PC-9 (cell line): ENCODE results near the gene FOXL2NB. TPM values are rescaled to one million over a fixed set of nuclear protein-coding genes. Genes with fewer than 3 reads are reported as not detected.

Source experiments
- BruUV-seq: library from RNA; stranded (reverse); fragments of 400-500 nt; replicated peaks from 2 replicates; lab custom pipeline; 2021; lab: Mats Ljungman, UMichigan
- CTCF ChIA-PET: fragments of 300-600 bp; sonication (Branson Sonifier 250); formaldehyde crosslinking; loops from one replicate; lab custom pipeline; 2022; ENCODE audit warnings: antibody characterized with exemption; lab: Charles Lee
- POLR2A ChIA-PET: fragments of 300-600 bp; sonication (Branson Sonifier 250); formaldehyde crosslinking; loops from one replicate; lab custom pipeline; 2022; ENCODE audit warnings: antibody characterized with exemption; ENCODE audit not compliant: unreplicated experiment; lab: Charles Lee
- DNase-seq, 2 experiments: peaks; one replicate each; pipeline versions ENCODE4 v3.0.0 to v3.0.0-alpha.2; 2015 to 2022; ENCODE audit warnings: mixed read lengths in 1 of 2
- H2AFZ ChIP-seq: fragments of 200-600 bp; sonication (generic); 2 replicates; pipeline ENCODE4 v1.8.1; 2017; ENCODE audit warnings: antibody characterized with exemption
- H3F3A ChIP-seq: fragments of 200-600 bp; sonication (generic); 2 replicates; pipeline ENCODE4 v1.8.1; 2017; ENCODE audit warnings: antibody characterized with exemption, mild to moderate bottlenecking, low read depth; ENCODE audit not compliant: insufficient read depth
- H3K27ac ChIP-seq: fragments of 200-600 bp; sonication (generic); 2 replicates; pipeline ENCODE4 v1.6.1; 2016; ENCODE audit warnings: mixed run types
- H3K27me3 ChIP-seq: fragments of 200-600 bp; sonication (generic); 2 replicates; pipeline ENCODE4 v1.6.1; 2016; ENCODE audit warnings: low read depth, mixed run types; ENCODE audit not compliant: insufficient read depth
- H3K36me3 ChIP-seq: fragments of 200-600 bp; sonication (generic); 2 replicates; pipeline ENCODE4 v1.6.1; 2016; ENCODE audit warnings: low read depth, mixed run types
- H3K4me1 ChIP-seq: fragments of 200-600 bp; sonication (generic); replicated peaks from 2 replicates; pipeline ENCODE4 v1.6.1; 2016; ENCODE audit warnings: mixed run types; ENCODE audit not compliant: insufficient read depth
- H3K4me2 ChIP-seq: fragments of 200-600 bp; sonication (generic); 2 replicates; pipeline ENCODE4 v1.6.1; 2017; ENCODE audit warnings: mixed run types
- H3K4me3 ChIP-seq: fragments of 200-600 bp; sonication (generic); 2 replicates; pipeline ENCODE4 v1.6.1; 2016; ENCODE audit warnings: mixed run types
- H3K79me2 ChIP-seq: fragments of 200-600 bp; sonication (generic); 2 replicates; pipeline ENCODE4 v1.6.1; 2017; ENCODE audit warnings: low read depth, mixed run types
- H3K9me2 ChIP-seq: fragments of 200-600 bp; sonication (generic); 2 replicates; pipeline ENCODE4 v1.8.1; 2017; ENCODE audit warnings: mild to moderate bottlenecking; ENCODE audit not compliant: insufficient read depth
- H3K9me3 ChIP-seq: fragments of 200-600 bp; sonication (generic); 2 replicates; pipeline ENCODE4 v1.8.1; 2016; ENCODE audit warnings: low read depth; ENCODE audit not compliant: insufficient read depth
- H4K20me1 ChIP-seq: fragments of 200-600 bp; sonication (generic); 2 replicates; pipeline ENCODE4 v1.8.1; 2017; ENCODE audit not compliant: insufficient read depth
- EZH2 ChIP-seq: fragments of 200-600 bp; sonication (generic); IDR thresholded peaks from 2 replicates; pipeline ENCODE4 v1.8.0; 2017; ENCODE audit warnings: antibody characterized with exemption, low read depth
- intact Hi-C: fragments of 100-400 bp; cut with micrococcal nuclease; formaldehyde crosslinking; loops from one replicate; pipeline ENCODE4 v1.10.0; 2022; ENCODE audit not compliant: unreplicated experiment
- total RNA-seq: library from RNA; stranded (reverse); gene quantifications from 2 replicates; pipeline ENCODE4 v1.2.3, GENCODE V29; 2021
- TF ChIP-seq, protein P1 (sequence below): fragments of 200-600 bp; sonication (generic); conservative IDR thresholded peaks from 2 replicates; pipeline ENCODE4 v1.6.1; 2017; ENCODE audit warnings: mixed run types, antibody characterized with exemption, mild to moderate bottlenecking, moderate library complexity

Gene FOXL2NB
- total RNA-seq, 1 experiment from 2014 or later: 0.09 TPM

DNA sequence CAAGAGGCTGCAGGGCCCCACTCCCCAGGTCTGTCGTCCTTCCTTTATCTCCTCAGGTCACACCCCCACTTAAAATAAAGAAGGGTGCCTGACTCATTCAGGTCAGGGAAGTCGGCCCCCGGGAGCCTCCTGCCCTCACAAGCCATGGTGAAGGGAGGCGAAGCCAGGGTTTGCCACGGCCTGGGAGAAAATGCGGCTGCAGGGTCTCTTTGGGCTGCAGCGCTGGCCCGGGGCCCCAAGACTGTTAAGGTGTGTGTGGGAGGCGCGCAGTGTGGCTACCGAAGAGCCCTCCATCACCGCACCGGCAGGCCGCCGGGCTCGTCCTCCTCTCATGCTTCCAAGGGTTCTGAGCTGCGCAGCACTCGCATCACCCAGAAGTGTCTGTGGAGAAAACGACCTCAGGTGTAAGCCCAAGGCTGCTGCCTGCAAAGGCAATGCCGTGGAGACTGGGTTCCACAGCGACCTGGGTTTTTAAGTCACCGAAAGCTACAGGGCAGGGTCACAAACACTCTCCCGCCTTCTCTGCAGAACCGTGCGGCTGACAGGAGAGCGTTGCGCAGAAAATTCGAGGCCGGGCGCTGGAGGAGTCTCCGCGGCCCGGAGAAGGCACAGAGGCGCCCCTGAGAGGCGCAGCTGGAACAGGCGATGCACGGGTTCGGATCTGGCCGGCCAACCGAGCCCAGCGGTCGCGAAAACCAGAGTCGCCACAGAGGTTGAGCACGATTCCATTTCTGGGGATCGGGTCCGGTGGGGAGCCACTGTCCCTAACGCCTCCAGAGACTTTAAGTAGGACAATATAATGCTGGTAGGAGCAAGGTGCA, 8.8 kb upstream of the FOXL2NB start:
- H3K4me2 ChIP-seq: no peak overlapping the region
- H3K4me3 ChIP-seq: no peak overlapping the region
- no peak for DNase-seq
- ChIA-PET CTCF (no interaction called here), POLR2A (no interaction called here)
- H3F3A ChIP-seq: no peaks in the 10 kb centered on the region
- no peak overlapping the region for H3K27ac ChIP-seq
- H3K9me2 ChIP-seq: no peaks in the 10 kb centered on the region
- 0 out of 2 replicates have a peak, but pooled peaks cover 6% of the 10 kb centered on the region for H3K4me1 ChIP-seq
- no peaks in the 10 kb centered on the region for H3K36me3 ChIP-seq
- H3K27me3 ChIP-seq: no peaks in the 10 kb centered on the region
- TF ChIP-seq, protein P1, sequence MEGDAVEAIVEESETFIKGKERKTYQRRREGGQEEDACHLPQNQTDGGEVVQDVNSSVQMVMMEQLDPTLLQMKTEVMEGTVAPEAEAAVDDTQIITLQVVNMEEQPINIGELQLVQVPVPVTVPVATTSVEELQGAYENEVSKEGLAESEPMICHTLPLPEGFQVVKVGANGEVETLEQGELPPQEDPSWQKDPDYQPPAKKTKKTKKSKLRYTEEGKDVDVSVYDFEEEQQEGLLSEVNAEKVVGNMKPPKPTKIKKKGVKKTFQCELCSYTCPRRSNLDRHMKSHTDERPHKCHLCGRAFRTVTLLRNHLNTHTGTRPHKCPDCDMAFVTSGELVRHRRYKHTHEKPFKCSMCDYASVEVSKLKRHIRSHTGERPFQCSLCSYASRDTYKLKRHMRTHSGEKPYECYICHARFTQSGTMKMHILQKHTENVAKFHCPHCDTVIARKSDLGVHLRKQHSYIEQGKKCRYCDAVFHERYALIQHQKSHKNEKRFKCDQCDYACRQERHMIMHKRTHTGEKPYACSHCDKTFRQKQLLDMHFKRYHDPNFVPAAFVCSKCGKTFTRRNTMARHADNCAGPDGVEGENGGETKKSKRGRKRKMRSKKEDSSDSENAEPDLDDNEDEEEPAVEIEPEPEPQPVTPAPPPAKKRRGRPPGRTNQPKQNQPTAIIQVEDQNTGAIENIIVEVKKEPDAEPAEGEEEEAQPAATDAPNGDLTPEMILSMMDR: no peak
- no peak for TF ChIP-seq EZH2
- H2AFZ ChIP-seq: no peak overlapping the region
- H3K79me2 ChIP-seq: no peaks in the 10 kb centered on the region
- no peaks in the 10 kb centered on the region for H4K20me1 ChIP-seq
- no TSS peak for BruUV-seq
- no peaks in the 10 kb centered on the region for H3K9me3 ChIP-seq
- intact Hi-C loops: loop anchor here (5.0 kb wide), 1 partner anchor 756 kb away; no protein-coding TSS in a partner anchor

DNA sequence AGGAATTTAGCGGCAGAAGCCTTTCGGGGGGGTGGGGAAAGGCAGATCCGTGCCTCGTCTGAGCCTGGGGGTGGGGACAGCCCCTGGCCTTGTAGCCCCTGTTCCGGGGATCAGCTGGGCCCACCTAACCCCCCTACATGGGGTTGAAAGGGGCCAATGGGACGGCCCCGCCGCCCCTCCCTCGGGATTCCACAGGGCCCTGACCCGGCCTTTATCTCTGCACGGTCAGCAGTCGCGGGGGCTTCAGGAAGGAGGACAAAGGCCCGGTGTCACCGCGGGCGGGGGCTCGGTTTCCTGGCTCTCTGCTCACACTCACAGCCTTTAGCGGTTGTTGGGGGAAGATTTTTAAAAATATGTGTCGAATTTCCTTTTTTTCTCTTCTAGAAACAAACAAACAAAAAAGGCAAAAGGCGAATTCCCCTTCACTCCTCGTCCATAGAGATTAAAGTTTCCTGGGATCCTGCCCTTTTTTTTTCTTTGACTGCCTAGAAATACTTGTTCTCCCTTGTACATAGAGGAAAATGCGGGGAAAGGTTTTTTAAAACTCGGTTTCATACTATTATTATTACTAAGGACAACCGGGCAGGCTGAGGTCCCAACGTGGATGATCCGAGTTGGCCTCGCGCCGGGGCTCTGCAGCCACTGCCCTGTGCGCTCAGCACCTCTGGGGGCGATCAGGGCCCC, 8.0 kb upstream of the FOXL2NB start:
- H3K9me3 ChIP-seq: no peaks in the 10 kb centered on the region
- 0 out of 2 replicates have a peak, but pooled peaks cover 6% of the 10 kb centered on the region for H3K4me1 ChIP-seq
- H4K20me1 ChIP-seq: no peaks in the 10 kb centered on the region
- DNase-seq: no peak
- ChIA-PET POLR2A (no interaction called here), CTCF (no interaction called here)
- no peaks in the 10 kb centered on the region for H3K79me2 ChIP-seq
- H3K9me2 ChIP-seq: no peaks in the 10 kb centered on the region
- H3K4me2 ChIP-seq: no peak overlapping the region
- BruUV-seq: no TSS peak
- no peak overlapping the region for H3K27ac ChIP-seq
- no peak overlapping the region for H3K4me3 ChIP-seq
- no peak overlapping the region for H2AFZ ChIP-seq
- H3K27me3 ChIP-seq: no peaks in the 10 kb centered on the region
- no peaks in the 10 kb centered on the region for H3F3A ChIP-seq
- no peaks in the 10 kb centered on the region for H3K36me3 ChIP-seq
- TF ChIP-seq, protein P1: no peak
- TF ChIP-seq EZH2: no peak
- intact Hi-C loops: loop anchor here (5.0 kb wide), 1 partner anchor 757 kb away; no protein-coding TSS in a partner anchor

DNA sequence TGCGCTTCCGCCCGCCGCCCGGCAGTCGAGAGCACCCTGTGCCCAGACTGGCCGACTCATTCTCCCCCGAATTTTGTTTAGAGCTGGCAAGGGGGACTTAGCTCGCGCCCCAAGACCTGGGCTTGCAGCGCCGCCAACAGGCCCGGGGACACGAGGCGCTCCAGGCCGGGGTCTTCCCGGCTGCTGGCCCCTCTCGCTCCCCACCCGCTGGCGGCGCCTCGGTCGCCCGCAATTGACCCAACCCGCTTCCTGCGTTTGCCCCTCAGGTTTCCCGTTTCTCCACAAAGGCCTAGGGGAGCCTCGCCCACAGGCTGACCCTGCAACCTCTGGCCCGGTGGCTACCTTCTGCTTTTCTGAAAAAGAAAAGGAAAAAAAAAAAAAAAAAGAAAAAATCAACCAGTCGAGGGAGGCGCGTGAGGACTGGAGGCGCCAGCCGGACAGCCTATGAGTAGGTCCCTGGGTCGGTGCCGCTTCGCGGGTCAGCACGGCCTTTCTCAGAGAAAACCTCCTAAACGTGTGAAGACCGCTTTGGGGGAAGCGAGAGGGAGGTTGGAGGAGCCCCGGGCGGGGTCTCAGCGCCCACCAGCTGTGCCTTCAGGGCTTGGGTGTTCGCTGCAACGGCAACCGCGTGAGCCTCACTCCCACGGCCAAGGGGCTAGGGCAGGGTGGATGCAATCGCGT, 7.3 kb upstream of the FOXL2NB start:
- H3K9me2 ChIP-seq: no peaks in the 10 kb centered on the region
- no peak overlapping the region for H3K4me2 ChIP-seq
- no peaks in the 10 kb centered on the region for H3K79me2 ChIP-seq
- POLR2A ChIA-PET: no interaction called here
- no peak for TF ChIP-seq EZH2
- TF ChIP-seq, protein P1: no peak
- no peaks in the 10 kb centered on the region for H3F3A ChIP-seq
- no TSS peak for BruUV-seq
- no peaks in the 10 kb centered on the region for H3K9me3 ChIP-seq
- intact Hi-C loops: loop anchor here (5.0 kb wide), 3 partner anchors 173 to 757 kb away; partner anchors contain the start of gene MRPS22
- H4K20me1 ChIP-seq: no peaks in the 10 kb centered on the region
- no peaks in the 10 kb centered on the region for H3K27me3 ChIP-seq
- DNase-seq: no peak
- no peak overlapping the region for H2AFZ ChIP-seq
- H3K27ac ChIP-seq: no peak overlapping the region
- no peak overlapping the region for H3K4me3 ChIP-seq
- no peaks in the 10 kb centered on the region for H3K36me3 ChIP-seq
- CTCF ChIA-PET: no interaction called here
- H3K4me1 ChIP-seq: 0 out of 2 replicates have a peak, but pooled peaks cover 6% of the 10 kb centered on the region
